ENCODE measurements around the gene MEI1. TPM values are rescaled to one million over a fixed set of nuclear protein-coding genes. Genes with fewer than 3 reads are reported as not detected.

The MEI1 gene
- total RNA-seq, 1 donor from 2014 or later: 28.9 TPM

DNA sequence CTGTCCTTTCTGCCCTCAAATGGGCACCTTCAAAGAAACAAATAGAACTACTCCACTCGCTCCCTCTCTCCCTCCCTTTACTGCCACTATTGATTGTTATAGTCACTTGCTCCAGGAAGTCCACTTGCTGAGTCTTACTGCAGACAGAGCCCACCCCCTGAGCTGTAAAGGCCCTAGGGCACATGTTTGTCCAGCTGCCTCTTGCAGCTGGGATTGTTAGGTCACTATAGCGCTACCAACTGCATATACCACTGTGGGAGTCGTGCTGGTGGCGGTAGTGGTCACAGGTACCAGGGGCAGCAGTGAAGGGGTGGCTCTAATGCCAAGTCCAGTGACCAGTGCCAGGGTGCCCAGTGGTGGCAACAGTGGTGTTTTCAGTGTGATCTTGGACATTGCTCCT lies 129.2 kb downstream of the MEI1 start:
- peak overlapping the region; percentile 72 for H3K27ac Mint-ChIP-seq
- DNase-seq: no peak
- peaks cover 36% of the 10 kb centered on the region for H3K4me1 Mint-ChIP-seq
- ChIA-PET CTCF (interaction anchor here (1.0 to 4.8 kb wide), 3 partner anchors 98 to 131 kb away, joined by 4 to 32 read pairs (median 4); partner anchors contain the start of gene TNFRSF13C), POLR2A (interaction anchor here (0.6 to 11.0 kb wide), 5 partner anchors 97 to 876 kb away, joined by 3 to 221 read pairs (median 6); partner anchors contain the start of genes NFAM1 and TNFRSF13C)
- ATAC-seq (ENCODE audit: low read depth): no peak
- H3K36me3 Mint-ChIP-seq (ENCODE audit: low read depth): peaks cover 19% of the 10 kb centered on the region
- H3K4me3 Mint-ChIP-seq: no peak overlapping the region
- H3K27me3 Mint-ChIP-seq: no peaks in the 10 kb centered on the region
- intact Hi-C loops (cut with micrococcal nuclease): no loop called here
- TF ChIP-seq, protein P1, sequence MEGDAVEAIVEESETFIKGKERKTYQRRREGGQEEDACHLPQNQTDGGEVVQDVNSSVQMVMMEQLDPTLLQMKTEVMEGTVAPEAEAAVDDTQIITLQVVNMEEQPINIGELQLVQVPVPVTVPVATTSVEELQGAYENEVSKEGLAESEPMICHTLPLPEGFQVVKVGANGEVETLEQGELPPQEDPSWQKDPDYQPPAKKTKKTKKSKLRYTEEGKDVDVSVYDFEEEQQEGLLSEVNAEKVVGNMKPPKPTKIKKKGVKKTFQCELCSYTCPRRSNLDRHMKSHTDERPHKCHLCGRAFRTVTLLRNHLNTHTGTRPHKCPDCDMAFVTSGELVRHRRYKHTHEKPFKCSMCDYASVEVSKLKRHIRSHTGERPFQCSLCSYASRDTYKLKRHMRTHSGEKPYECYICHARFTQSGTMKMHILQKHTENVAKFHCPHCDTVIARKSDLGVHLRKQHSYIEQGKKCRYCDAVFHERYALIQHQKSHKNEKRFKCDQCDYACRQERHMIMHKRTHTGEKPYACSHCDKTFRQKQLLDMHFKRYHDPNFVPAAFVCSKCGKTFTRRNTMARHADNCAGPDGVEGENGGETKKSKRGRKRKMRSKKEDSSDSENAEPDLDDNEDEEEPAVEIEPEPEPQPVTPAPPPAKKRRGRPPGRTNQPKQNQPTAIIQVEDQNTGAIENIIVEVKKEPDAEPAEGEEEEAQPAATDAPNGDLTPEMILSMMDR (IDR thresholded peaks at IDR 0.05): no peak
- H3K9me3 Mint-ChIP-seq: no peaks in the 10 kb centered on the region

- Mint-ChIP-seq H3K4me3 (no peak overlapping the region), H3K4me1 (peaks cover 48% of the 10 kb centered on the region), H3K9me3 (no peaks in the 10 kb centered on the region), H3K27ac (peak overlapping the region; percentile 99), H3K27me3 (no peaks in the 10 kb centered on the region), H3K36me3 (ENCODE audit: low read depth) (peaks cover 28% of the 10 kb centered on the region)
- ATAC-seq (ENCODE audit: low read depth) (no peak), DNase-seq (no peak)
- intact Hi-C loops (cut with micrococcal nuclease): no loop called here
- ChIA-PET POLR2A (interaction anchor here (0.6 to 11.0 kb wide), 7 partner anchors 30 to 164 kb away, joined by 3 to 221 read pairs (median 43); partner anchors contain the start of genes CCDC134, CENPM and TNFRSF13C), CTCF (interaction anchor here (4.8 kb wide), 1 partner anchor 110 kb away, joined by 32 read pairs; no protein-coding TSS in a partner anchor)
- TF ChIP-seq, protein P1 (IDR thresholded peaks at IDR 0.05): no peak
Observed at GRCh38 chr22:41830174-41830573, 130.9 kb downstream of the MEI1 start.

GRCh38 chr22:41831383-41831782 lies 132.1 kb downstream of the MEI1 start:
- Mint-ChIP-seq H3K36me3 (ENCODE audit: low read depth) (peaks cover 28% of the 10 kb centered on the region), H3K27ac (peak overlapping the region; percentile 99), H3K9me3 (no peaks in the 10 kb centered on the region), H3K27me3 (no peaks in the 10 kb centered on the region), H3K4me1 (peaks cover 56% of the 10 kb centered on the region), H3K4me3 (peak overlapping the region; percentile 92)
- intact Hi-C loops (cut with micrococcal nuclease): no loop called here
- TF ChIP-seq, protein P1 (IDR thresholded peaks at IDR 0.05): no peak
- POLR2A ChIA-PET: interaction anchor here (0.5 to 11.0 kb wide), 21 partner anchors 8 to 734 kb away, joined by 3 to 221 read pairs (median 18); partner anchors contain the start of genes CCDC134, CENPM, NDUFA6 and SMDT1
- no peak for ATAC-seq (ENCODE audit: low read depth)
- CTCF ChIA-PET: interaction anchor here (0.7 to 4.8 kb wide), 4 partner anchors 31 to 134 kb away, joined by 3 to 32 read pairs (median 6); no protein-coding TSS in a partner anchor
- DNase-seq: no peak

GRCh38 chr22:41831828-41832552 lies 132.7 kb downstream of the MEI1 start:
- CTCF ChIA-PET: interaction anchor here (0.7 to 4.8 kb wide), 10 partner anchors 8 to 135 kb away, joined by 3 to 32 read pairs (median 4); partner anchors contain the start of genes CCDC134 and TNFRSF13C
- Mint-ChIP-seq H3K4me1 (peaks cover 62% of the 10 kb centered on the region), H3K9me3 (no peaks in the 10 kb centered on the region), H3K27ac (peak overlapping the region; percentile 99), H3K4me3 (peak overlapping the region; percentile 92), H3K27me3 (no peaks in the 10 kb centered on the region), H3K36me3 (ENCODE audit: low read depth) (peaks cover 34% of the 10 kb centered on the region)
- intact Hi-C loops (cut with micrococcal nuclease): loop anchor here (1.0 to 2.0 kb wide), 5 partner anchors 8 to 247 kb away; partner anchors contain the start of gene SMDT1
- POLR2A ChIA-PET: interaction anchor here (0.5 to 11.0 kb wide), 38 partner anchors 8 to 782 kb away, joined by 3 to 221 read pairs (median 6); partner anchors contain the start of genes CCDC134, CENPM, DESI1 and MEI1
- DNase-seq: no peak
- TF ChIP-seq, protein P1 (IDR thresholded peaks at IDR 0.05): no peak
- no peak for ATAC-seq (ENCODE audit: low read depth)

All from activated B cell treated with CpG ODN at 0.5 μM for 24 hours (primary cell).